HCT116 (cell line): Measurements from ENCODE around the gene EMILIN1. TPM values are rescaled to one million over a fixed set of nuclear protein-coding genes. Genes with fewer than 3 reads are reported as not detected.

Experiments
- ATAC-seq: fragments of 200-7000 bp; cut with Tn5 transposase; 2 replicates; pipeline ENCODE4 v1.9.1; 2020; ENCODE audit warnings: mild to moderate bottlenecking, moderate library complexity
- BruUV-seq: library from RNA; stranded (reverse); fragments of 400-500 nt; replicated peaks from 2 replicates; lab custom pipeline; 2021; lab: Mats Ljungman, UMichigan
- CTCF ChIA-PET: fragments of 300-600 bp; sonication (Branson Sonifier 250); formaldehyde crosslinking; loops from one replicate; lab custom pipeline; 2021; ENCODE audit warnings: antibody characterized with exemption; lab: Charles Lee
- POLR2A ChIA-PET: fragments of 300-600, 350-600 bp; sonication (Branson Sonifier 250); formaldehyde crosslinking; loops from one replicate; lab custom pipeline; 2021; ENCODE audit warnings: antibody characterized with exemption; lab: Charles Lee
- RAD21 ChIA-PET, 2 experiments: fragments of 300-600 bp; sonication (Branson Sonifier 250); formaldehyde crosslinking; loops; one replicate each; lab custom pipeline; 2023; ENCODE audit warnings: low total read pairs in 2 of 2; ENCODE audit not compliant: uncharacterized antibody in 2 of 2, unreplicated experiment in 2 of 2, low non-redundant PET in 1 of 2; lab: Charles Lee
- DNase-seq: peaks from one replicate; pipeline ENCODE4 v3.0.0-alpha.2; 2010; ENCODE audit warnings: low read depth, low spot score
- H2AFZ ChIP-seq: fragments of 200-600 bp; shearing (Covaris generic), sonication (generic); 2 replicates; pipeline ENCODE4 v1.6.1; 2017; ENCODE audit warnings: low read depth, mixed run types, mixed read lengths, antibody characterized with exemption, low read length; ENCODE audit not compliant: poor library complexity, severe bottlenecking
- H3K27ac ChIP-seq: 2 replicates; pipeline ENCODE4 v1.5.1; 2012; ENCODE audit warnings: low read depth, low read length
- H3K27me3 ChIP-seq: fragments of 200-600 bp; sonication (generic); 2 replicates; pipeline ENCODE4 v1.6.1; 2016; ENCODE audit warnings: mixed run types, low read length, mixed read lengths; ENCODE audit not compliant: insufficient read depth
- H3K36me3 ChIP-seq, 2 experiments: fragments of 200-500 bp in 1 of 2; fragments of 200-600 bp in 1 of 2; sonication (Bioruptor generic) in 1 of 2; sonication (generic) in 1 of 2; 2 replicates each; pipeline versions ENCODE4 v1.5.1 to v1.6.1; 2014 to 2016; ENCODE audit warnings: low read length in 2 of 2, inconsistent platforms in 1 of 2, mixed read lengths in 1 of 2, mixed run types in 1 of 2; ENCODE audit not compliant: insufficient read depth in 2 of 2, control insufficient read depth in 1 of 2
- H3K4me1 ChIP-seq, 2 experiments: fragments of 200-600 bp in 1 of 2; sonication (generic) in 1 of 2; 2 replicates each; pipeline versions ENCODE4 v1.5.1 to v1.6.1; 2012 to 2017; ENCODE audit warnings: low read length in 2 of 2, inconsistent platforms in 1 of 2, mild to moderate bottlenecking in 1 of 2, mixed read lengths in 1 of 2, mixed run types in 1 of 2, moderate library complexity in 1 of 2; ENCODE audit not compliant: insufficient read depth in 2 of 2, control insufficient read depth in 1 of 2
- H3K4me2 ChIP-seq: fragments of 200-600 bp; sonication (generic); 2 replicates; pipeline ENCODE4 v1.6.1; 2017; ENCODE audit warnings: mixed run types, low read length, mixed read lengths
- H3K4me3 ChIP-seq, 2 experiments: fragments of 200-600 bp in 1 of 2; sonication (generic) in 1 of 2; replicated peaks in 1 of 2; 2 replicates each; pipeline ENCODE4 v1.5.1; 2011 to 2016; ENCODE audit warnings: low read length in 2 of 2, control low read depth in 1 of 2, low read depth in 1 of 2, mild to moderate bottlenecking in 1 of 2, mixed read lengths in 1 of 2, mixed run types in 1 of 2
- H3K79me2 ChIP-seq: fragments of 200-600 bp; sonication (generic); 2 replicates; pipeline ENCODE4 v1.6.1; 2017; ENCODE audit warnings: mild to moderate bottlenecking, mixed run types, low read length, moderate library complexity, mixed read lengths; ENCODE audit not compliant: insufficient read depth
- H3K9ac ChIP-seq: fragments of 200-600 bp; sonication (generic); 2 replicates; pipeline ENCODE4 v1.6.1; 2016; ENCODE audit warnings: low read length, mixed read lengths
- H3K9me2 ChIP-seq: fragments of 200-600 bp; sonication (generic), shearing (Covaris generic); 2 replicates; pipeline ENCODE4 v1.6.1; 2017; ENCODE audit warnings: mixed run types, mild to moderate bottlenecking, moderate library complexity; ENCODE audit not compliant: insufficient read depth
- H3K9me3 ChIP-seq, 2 experiments: fragments of 200-500 bp in 1 of 2; fragments of 200-600 bp in 1 of 2; sonication (Bioruptor generic) in 1 of 2; sonication (generic) in 1 of 2; 2 replicates each; pipeline ENCODE4 v1.6.1; 2014 to 2017; ENCODE audit warnings: low read length in 2 of 2, mixed read lengths in 2 of 2, inconsistent platforms in 1 of 2, low read depth in 1 of 2, mild to moderate bottlenecking in 1 of 2, mixed run types in 1 of 2, moderate library complexity in 1 of 2; ENCODE audit not compliant: control insufficient read depth in 1 of 2, insufficient read depth in 1 of 2
- H4K20me1 ChIP-seq: fragments of 200-600 bp; sonication (generic), shearing (Covaris generic); 2 replicates; pipeline ENCODE4 v1.6.1; 2017; ENCODE audit warnings: mixed run types, mild to moderate bottlenecking, moderate library complexity; ENCODE audit not compliant: insufficient read depth
- ATF3 ChIP-seq: IDR thresholded peaks from 2 replicates; pipeline ENCODE4 v1.6.1; 2012
- CBX3 ChIP-seq: IDR thresholded peaks from 2 replicates; pipeline ENCODE4 v1.6.1; 2012; ENCODE audit warnings: low read depth
- CTCF ChIP-seq, 3 experiments: fragments of 200-600 bp in 1 of 3; sonication (generic) in 1 of 3; IDR thresholded peaks in 2 of 3; conservative IDR thresholded peaks in 1 of 3; 2 replicates each; pipeline ENCODE4 v1.5.1; 2012 to 2017; ENCODE audit warnings: low read depth in 2 of 3, low read length in 2 of 3, antibody characterized with exemption in 1 of 3, borderline replicate concordance in 1 of 3, control low read depth in 1 of 3, mild to moderate bottlenecking in 1 of 3, mixed read lengths in 1 of 3, mixed run types in 1 of 3, moderate library complexity in 1 of 3; ENCODE audit not compliant: insufficient read depth in 1 of 3
- EGR1 ChIP-seq: IDR thresholded peaks from 2 replicates; pipeline ENCODE4 v1.6.1; 2012; ENCODE audit warnings: low read depth
- ELF1 ChIP-seq: IDR thresholded peaks from 2 replicates; pipeline ENCODE4 v1.6.1; 2012; ENCODE audit warnings: low read depth, borderline replicate concordance
- EZH2 ChIP-seq: fragments of 200-600 bp; sonication (generic); IDR thresholded peaks from 2 replicates; pipeline ENCODE4 v1.6.1; 2017; ENCODE audit warnings: antibody characterized with exemption, mixed run types
- EZH2phosphoT487 ChIP-seq: fragments of 200-600 bp; IDR thresholded peaks from 2 replicates; pipeline ENCODE4 v1.6.1; 2018; ENCODE audit warnings: antibody characterized with exemption, borderline replicate concordance
- FOSL1 ChIP-seq: IDR thresholded peaks from 2 replicates; pipeline ENCODE4 v1.6.1; 2012; ENCODE audit warnings: low read depth
- JUND ChIP-seq: IDR thresholded peaks from 2 replicates; pipeline ENCODE4 v1.6.1; 2012
- MAX ChIP-seq: IDR thresholded peaks from 2 replicates; pipeline ENCODE4 v1.6.1; 2012
- POLR2A ChIP-seq: IDR thresholded peaks from 2 replicates; pipeline ENCODE4 v1.7.0; 2011; ENCODE audit warnings: borderline replicate concordance; ENCODE audit not compliant: insufficient read depth, insufficient read length; ENCODE audit errors: extremely low read depth
- POLR2AphosphoS5 ChIP-seq: IDR thresholded peaks from 2 replicates; pipeline ENCODE4 v1.6.1; 2011; ENCODE audit warnings: mild to moderate bottlenecking, low read depth, low read length, moderate library complexity
- RAD21 ChIP-seq: IDR thresholded peaks from 2 replicates; pipeline ENCODE4 v1.6.1; 2012; ENCODE audit warnings: low read depth, mild to moderate bottlenecking
- SIN3A ChIP-seq: IDR thresholded peaks from 2 replicates; pipeline ENCODE4 v1.6.1; 2012; ENCODE audit warnings: low read depth
- SP1 ChIP-seq: IDR thresholded peaks from 2 replicates; pipeline ENCODE4 v1.6.1; 2012; ENCODE audit warnings: low read depth
- SRF ChIP-seq: IDR thresholded peaks from 2 replicates; pipeline ENCODE4 v1.6.1; 2012; ENCODE audit warnings: low read depth
- TCF7L2 ChIP-seq: IDR thresholded peaks from 2 replicates; pipeline ENCODE4 v1.7.0; 2011; ENCODE audit warnings: borderline replicate concordance, inconsistent platforms; ENCODE audit not compliant: insufficient read depth, insufficient read length; ENCODE audit errors: extremely low read depth
- ZFX ChIP-seq: fragments of 450-650 bp; IDR thresholded peaks from 2 replicates; pipeline ENCODE4 v1.6.1; 2017
- intact Hi-C: fragments of 100-400 bp; cut with micrococcal nuclease; formaldehyde crosslinking; loops from 2 replicates; pipeline ENCODE4 v1.10.0; 2022
- total RNA-seq: library from RNA; stranded (reverse); gene quantifications from one replicate; pipeline ENCODE4 v1.2.1, GENCODE V29; 2021; ENCODE audit not compliant: unreplicated experiment

The EMILIN1 gene
- total RNA-seq, 1 experiment from 2014 or later: 0.59 TPM

- Histone ChIP-seq H2AFZ (no peak overlapping the region), H3K36me3 (no peaks in the 10 kb centered on the region), H3K27me3 (no peaks in the 10 kb centered on the region), H3K9ac (no peak overlapping the region), H3K4me2 (no peak overlapping the region), H3K4me1 (peaks cover 13 to 42% of the 10 kb centered on the region in 2 experiments), H3K79me2 (no peaks in the 10 kb centered on the region), H3K27ac (no peak overlapping the region), H4K20me1 (no peaks in the 10 kb centered on the region), H3K9me2 (no peaks in the 10 kb centered on the region), H3K4me3 (no peak overlapping the region), H3K9me3 (no peaks in the 10 kb centered on the region)
- RAD21 ChIA-PET: interaction anchor here in 1 of 2 experiments (1.6 kb wide), 1 partner anchor 122 kb away, joined by 4 read pairs; no protein-coding TSS in a partner anchor
- ATAC-seq (no peak), DNase-seq (no peak)
- intact Hi-C loops: no loop called here
- POLR2A ChIA-PET: interaction anchor here (1.1 kb wide), 1 partner anchor 209 kb away, joined by 7 read pairs; no protein-coding TSS in a partner anchor
- no TSS peak for BruUV-seq
- CTCF ChIA-PET: interaction anchor here (3.1 kb wide), 1 partner anchor 122 kb away, joined by 15 read pairs; no protein-coding TSS in a partner anchor
- no peak for TF ChIP-seq SIN3A
- no peak for TF ChIP-seq JUND
- TF ChIP-seq MAX: no peak
- no peak for TF ChIP-seq ATF3
- no peak for TF ChIP-seq CBX3
- no peak for TF ChIP-seq SP1
- no peak for TF ChIP-seq ELF1
- no peak for TF ChIP-seq EZH2phosphoT487
- TF ChIP-seq POLR2A: no peak
- no peak for TF ChIP-seq RAD21
- no peak for TF ChIP-seq SRF
- no peak for TF ChIP-seq ZFX
- no peak for TF ChIP-seq CTCF (IDR thresholded peaks at IDR 0.05 in 2 of 3, conservative IDR thresholded peaks at IDR 0.05 in 1 of 3; ENCODE audit: borderline replicate concordance in 1 of 3, insufficient read depth in 1 of 3, low read depth in 2 of 3, low read length in 2 of 3)
- TF ChIP-seq EGR1: no peak
- TF ChIP-seq EZH2: no peak
- no peak for TF ChIP-seq POLR2AphosphoS5
- TF ChIP-seq TCF7L2: no peak
- TF ChIP-seq FOSL1: no peak
Measured at GRCh38 chr2:27083410-27084296, 5.2 kb downstream of the EMILIN1 start.
